Mesendoderm (in vitro differentiated cells): ENCODE data around the gene PDCD10. TPM values are rescaled to one million over a fixed set of nuclear protein-coding genes. Genes with fewer than 3 reads are reported as not detected.

Experiments
- DNase-seq: peaks from one replicate; pipeline ENCODE4 v3.0.0; 2013
- H2AK5ac ChIP-seq: 2 replicates; pipeline ENCODE4 v1.6.1; 2013; ENCODE audit warnings: low read length, inconsistent platforms
- H2BK120ac ChIP-seq: 2 replicates; pipeline ENCODE4 v1.6.1; 2013; ENCODE audit warnings: low read depth, mild to moderate bottlenecking, low read length, moderate library complexity, mixed read lengths
- H2BK15ac ChIP-seq: replicated peaks from 2 replicates; pipeline ENCODE4 v1.6.1; 2013; ENCODE audit warnings: low read depth, mild to moderate bottlenecking, moderate library complexity
- H2BK5ac ChIP-seq: 2 replicates; pipeline ENCODE4 v1.6.1; 2013; ENCODE audit warnings: low read length, inconsistent platforms
- H3K18ac ChIP-seq: 2 replicates; pipeline ENCODE4 v1.6.1; 2013; ENCODE audit warnings: mild to moderate bottlenecking, low read length, mixed read lengths
- H3K23ac ChIP-seq: one replicate; pipeline ENCODE4 v1.6.1; 2013; ENCODE audit warnings: low read length
- H3K27ac ChIP-seq: 2 replicates; pipeline ENCODE4 v1.5.1; 2013; ENCODE audit warnings: low read depth, mild to moderate bottlenecking, inconsistent platforms, low read length, moderate library complexity
- H3K27me3 ChIP-seq: 2 replicates; pipeline ENCODE4 v1.6.1; 2013; ENCODE audit warnings: low read length, control low read depth, mild to moderate bottlenecking, inconsistent platforms; ENCODE audit not compliant: insufficient read depth, poor library complexity
- H3K36me3 ChIP-seq: 2 replicates; pipeline ENCODE4 v1.6.1; 2013; ENCODE audit warnings: low read length, inconsistent platforms; ENCODE audit not compliant: control insufficient read depth, insufficient read depth
- H3K4ac ChIP-seq: one replicate; pipeline ENCODE4 v1.6.1; 2013; ENCODE audit warnings: low read depth, mild to moderate bottlenecking, low read length, moderate library complexity
- H3K4me1 ChIP-seq: 2 replicates; pipeline ENCODE4 v1.6.1; 2013; ENCODE audit warnings: low read depth, low read length, inconsistent platforms; ENCODE audit not compliant: control insufficient read depth
- H3K4me2 ChIP-seq: 2 replicates; pipeline ENCODE4 v1.6.1; 2013; ENCODE audit warnings: low read length
- H3K4me3 ChIP-seq: 2 replicates; pipeline ENCODE4 v1.5.1; 2013; ENCODE audit warnings: mild to moderate bottlenecking, low read length
- H3K56ac ChIP-seq: one replicate; pipeline ENCODE4 v1.6.1; 2013; ENCODE audit warnings: low read length
- H3K79me1 ChIP-seq: 2 replicates; pipeline ENCODE4 v1.6.1; 2013; ENCODE audit warnings: low read length, inconsistent platforms
- H3K79me2 ChIP-seq: 2 replicates; pipeline ENCODE4 v1.6.1; 2013; ENCODE audit warnings: mild to moderate bottlenecking, low read length; ENCODE audit not compliant: control insufficient read depth, insufficient read depth
- H3K9ac ChIP-seq: 2 replicates; pipeline ENCODE4 v1.6.1; 2013; ENCODE audit warnings: low read length, inconsistent platforms
- H4K5ac ChIP-seq: one replicate; pipeline ENCODE4 v1.6.1; 2013; ENCODE audit warnings: low read length
- H4K8ac ChIP-seq: one replicate; pipeline ENCODE4 v1.6.1; 2013; ENCODE audit warnings: low read depth, mild to moderate bottlenecking, control low read depth, low read length, moderate library complexity
- WGBS: extraction: QIAGEN DNeasy Blood & Tissue Kit; methylation state at CpG from one replicate; pipeline ENCODE4 v1.1.7; 2013; ENCODE audit warnings: low lambda C conversion rate, missing lambda C conversion rate; ENCODE audit not compliant: insufficient coverage; ENCODE audit errors: extremely low coverage; 5-methylcytosine and 5-hydroxymethylcytosine counted together
- polyA plus RNA-seq, 2 experiments: library from polyadenylated mRNA; stranded (reverse); fragments of 200-250 nt; gene quantifications; one replicate each; pipeline ENCODE4 v1.2.3, GENCODE V29; 2013

The PDCD10 gene
- 114 TPM for polyA plus RNA-seq (2013, experiment 1 of 2)
- 112 TPM for polyA plus RNA-seq (2013, experiment 2 of 2)

- Histone ChIP-seq H3K27ac (peak within 1 kb of the TSS; percentile 98), H3K4me1 (peaks cover 7% of the 10 kb centered on the region), H3K79me2 (peaks cover 25% of the 10 kb centered on the region), H2AK5ac (no peak within 1 kb of the TSS), H2BK15ac (no peak within 1 kb of the TSS), H3K79me1 (no peaks in the 10 kb centered on the region), H3K4ac (peak within 1 kb of the TSS; percentile 28), H4K8ac (no peak within 1 kb of the TSS), H3K4me3 (peak within 1 kb of the TSS; percentile 98), H4K5ac (no peak within 1 kb of the TSS), H3K27me3 (no peaks in the 10 kb centered on the region), H3K18ac (peak within 1 kb of the TSS; percentile 73), H2BK120ac (no peak within 1 kb of the TSS), H3K36me3 (no peaks in the 10 kb centered on the region), H3K4me2 (peak within 1 kb of the TSS; percentile 71), H3K23ac (peak within 1 kb of the TSS; percentile 98), H3K56ac (peak within 1 kb of the TSS; percentile 100), H2BK5ac (peak within 1 kb of the TSS; percentile 99), H3K9ac (peak within 1 kb of the TSS; percentile 99)
- WGBS, result no CpG with 5 or more reads among the region's 49 CpGs
- DNase-seq, result peak; percentile 100
These were observed at the start of gene PDCD10 for GRCh38 chr3:167734498-167735232. PDCD10 (minus strand) TSS chr3:167734892; CDS start chr3:167720157, 14,735 bp downstream.

- Histone ChIP-seq H3K36me3 (no peaks in the 10 kb centered on the region), H2AK5ac (no peak overlapping the region), H3K4me1 (no peaks in the 10 kb centered on the region), H3K56ac (no peak overlapping the region), H3K4me3 (no peak overlapping the region), H3K27ac (no peak overlapping the region), H4K8ac (no peak overlapping the region), H2BK5ac (no peak overlapping the region), H3K79me2 (no peaks in the 10 kb centered on the region), H3K27me3 (no peaks in the 10 kb centered on the region), H4K5ac (no peak overlapping the region), H3K23ac (no peak overlapping the region), H3K9ac (no peak overlapping the region), H2BK15ac (no peak overlapping the region), H3K18ac (no peak overlapping the region), H3K4me2 (no peak overlapping the region), H3K79me1 (no peaks in the 10 kb centered on the region), H3K4ac (no peak overlapping the region), H2BK120ac (no peak overlapping the region)
- no CpG with 5 or more reads among the region's 1 CpG for whole genome bisulfite sequencing
- no peak for DNase-seq
These were observed 49.1 kb upstream of the PDCD10 start for GRCh38 chr3:167783781-167784180.

GRCh38 chr3:167780214-167780883 lies 45.7 kb upstream of the PDCD10 start:
- DNase-seq, result no peak
- no peaks in the 10 kb centered on the region for H3K4me1 ChIP-seq
- H3K27me3 ChIP-seq, result no peaks in the 10 kb centered on the region
- no peak overlapping the region for H4K5ac ChIP-seq
- H3K9ac ChIP-seq, result no peak overlapping the region
- H3K4me3 ChIP-seq, result no peak overlapping the region
- H2BK5ac ChIP-seq, result no peak overlapping the region
- no peak overlapping the region for H3K4ac ChIP-seq
- H3K36me3 ChIP-seq, result no peaks in the 10 kb centered on the region
- no peak overlapping the region for H4K8ac ChIP-seq
- no peak overlapping the region for H3K27ac ChIP-seq
- H3K56ac ChIP-seq, result no peak overlapping the region
- no peaks in the 10 kb centered on the region for H3K79me2 ChIP-seq
- no peaks in the 10 kb centered on the region for H3K79me1 ChIP-seq
- H3K18ac ChIP-seq, result no peak overlapping the region
- WGBS, result no CpG with 5 or more reads among the region's 2 CpGs
- no peak overlapping the region for H2AK5ac ChIP-seq
- H3K4me2 ChIP-seq, result no peak overlapping the region
- no peak overlapping the region for H2BK15ac ChIP-seq
- H2BK120ac ChIP-seq, result no peak overlapping the region
- H3K23ac ChIP-seq, result no peak overlapping the region

- Histone ChIP-seq H3K9ac (no peak overlapping the region), H4K5ac (no peak overlapping the region), H3K4me2 (no peak overlapping the region), H4K8ac (no peak overlapping the region), H3K79me1 (no peaks in the 10 kb centered on the region), H3K23ac (no peak overlapping the region), H3K79me2 (no peaks in the 10 kb centered on the region), H2BK15ac (no peak overlapping the region), H3K27me3 (no peaks in the 10 kb centered on the region), H3K18ac (no peak overlapping the region), H3K36me3 (no peaks in the 10 kb centered on the region), H2AK5ac (no peak overlapping the region), H3K4ac (no peak overlapping the region), H2BK5ac (no peak overlapping the region), H3K4me1 (no peaks in the 10 kb centered on the region), H3K27ac (no peak overlapping the region), H2BK120ac (no peak overlapping the region), H3K56ac (no peak overlapping the region), H3K4me3 (no peak overlapping the region)
- no peak for DNase-seq
- no CpG with 5 or more reads among the region's 1 CpG for WGBS
These were observed 42.7 kb upstream of the PDCD10 start for GRCh38 chr3:167777356-167777755.

GRCh38 chr3:167776066-167776685 lies 41.5 kb upstream of the PDCD10 start:
- Histone ChIP-seq H3K18ac (no peak overlapping the region), H4K5ac (no peak overlapping the region), H2BK15ac (no peak overlapping the region), H3K56ac (no peak overlapping the region), H3K4ac (no peak overlapping the region), H3K23ac (no peak overlapping the region), H3K4me1 (no peaks in the 10 kb centered on the region), H3K36me3 (no peaks in the 10 kb centered on the region), H3K9ac (no peak overlapping the region), H3K79me1 (no peaks in the 10 kb centered on the region), H3K4me2 (no peak overlapping the region), H3K4me3 (no peak overlapping the region), H3K79me2 (no peaks in the 10 kb centered on the region), H3K27me3 (no peaks in the 10 kb centered on the region), H4K8ac (no peak overlapping the region), H2BK5ac (no peak overlapping the region), H2AK5ac (no peak overlapping the region), H2BK120ac (no peak overlapping the region), H3K27ac (no peak overlapping the region)
- no peak for DNase-seq
- WGBS, result no CpG with 5 or more reads among the region's 4 CpGs
